Measurements from ENCODE around the gene FOXD4L1. TPM values are rescaled to one million over a fixed set of nuclear protein-coding genes. Genes with fewer than 3 reads are reported as not detected.
"Not testable (repeated sequence)": the region's sequence is repeated elsewhere in the genome, so short reads cannot be mapped to it uniquely, and the experiment has no call there.

FOXD4L1 gene
- total RNA-seq = not detected
- long read RNA-seq, partial matches to known transcripts = 0 of 1 reads
- long read RNA-seq, other reads (novel, unspliced or antisense) = 0 of 1 reads

GRCh38 chr2:113498365-113498764, at the start of gene FOXD4L1:
FOXD4L1 (plus strand) TSS chr2:113498665; CDS start chr2:113499257, 592 bp downstream.
- DNase-seq (ENCODE audit: low spot score) = not testable (repeated sequence)

- DNase-seq (ENCODE audit: low spot score) = not testable (repeated sequence)
Observed at GRCh38 chr2:113465770-113466169, 32.7 kb upstream of the FOXD4L1 start.

GRCh38 chr2:113476688-113477368, 21.6 kb upstream of the FOXD4L1 start:
- DNase-seq (ENCODE audit: low spot score) = not testable (repeated sequence)

- DNase-seq (ENCODE audit: low spot score) = not testable (repeated sequence)
Observed at GRCh38 chr2:113496527-113496926, 1.9 kb upstream of the FOXD4L1 start.

GRCh38 chr2:113499019-113499885, 787 bp downstream of the FOXD4L1 start:
- DNase-seq (ENCODE audit: low spot score) = not testable (repeated sequence)

DNA sequence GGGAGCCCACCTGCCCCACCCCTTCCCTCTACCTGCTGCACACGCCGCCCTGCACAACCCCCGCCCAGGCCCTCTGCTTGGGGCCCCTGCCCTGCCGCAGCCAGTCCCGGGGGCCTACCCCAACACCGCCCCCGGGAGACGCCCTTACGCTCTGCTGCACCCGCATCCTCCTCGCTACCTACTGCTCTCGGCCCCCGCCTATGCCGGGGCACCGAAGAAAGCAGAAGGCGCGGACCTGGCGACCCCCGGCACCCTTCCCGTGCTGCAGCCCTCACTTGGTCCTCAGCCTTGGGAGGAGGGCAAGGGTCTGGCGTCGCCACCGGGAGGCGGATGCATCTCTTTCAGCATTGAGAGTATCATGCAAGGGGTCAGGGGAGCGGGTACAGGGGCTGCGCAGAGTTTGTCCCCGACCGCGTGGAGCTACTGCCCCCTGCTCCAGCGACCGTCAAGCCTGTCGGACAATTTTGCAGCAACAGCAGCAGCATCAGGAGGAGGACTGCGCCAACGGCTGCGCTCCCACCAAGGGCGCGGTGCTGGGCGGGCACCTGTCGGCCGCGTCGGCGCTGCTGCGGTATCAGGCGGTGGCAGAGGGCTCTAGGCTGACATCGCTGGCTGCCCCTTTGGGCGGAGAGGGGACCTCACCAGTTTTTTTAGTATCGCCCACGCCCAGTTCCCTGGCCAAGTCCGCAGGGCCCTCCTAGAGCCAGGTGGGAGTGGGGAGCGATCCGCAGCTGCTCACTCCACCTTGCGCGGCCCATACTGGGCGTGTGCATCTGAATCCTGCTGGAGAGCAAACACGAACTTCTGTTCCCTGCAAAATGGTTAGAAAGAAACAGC, 1.6 kb downstream of the FOXD4L1 start:
- DNase-seq (ENCODE audit: low spot score) = not testable (repeated sequence)

DNA sequence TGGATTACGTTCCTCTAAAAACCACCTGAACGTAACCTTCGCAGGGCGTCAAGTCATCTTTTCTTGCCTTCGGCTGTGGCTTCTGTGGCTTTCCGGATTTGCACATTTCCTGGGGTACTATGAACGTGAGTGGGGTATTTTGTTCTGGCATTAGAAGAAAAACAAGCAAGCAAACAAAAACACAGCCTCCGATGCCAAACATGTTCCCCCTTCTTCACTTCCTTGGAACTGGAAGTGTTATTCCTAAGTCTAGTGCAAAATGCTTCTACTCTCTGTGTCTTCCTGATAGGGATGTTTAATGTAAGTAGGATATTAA, 2.2 kb downstream of the FOXD4L1 start:
- not testable (repeated sequence) for DNase-seq (ENCODE audit: low spot score)

GRCh38 chr2:113502216-113503093, 4.0 kb downstream of the FOXD4L1 start:
- not testable (repeated sequence) for DNase-seq (ENCODE audit: low spot score)

DNA sequence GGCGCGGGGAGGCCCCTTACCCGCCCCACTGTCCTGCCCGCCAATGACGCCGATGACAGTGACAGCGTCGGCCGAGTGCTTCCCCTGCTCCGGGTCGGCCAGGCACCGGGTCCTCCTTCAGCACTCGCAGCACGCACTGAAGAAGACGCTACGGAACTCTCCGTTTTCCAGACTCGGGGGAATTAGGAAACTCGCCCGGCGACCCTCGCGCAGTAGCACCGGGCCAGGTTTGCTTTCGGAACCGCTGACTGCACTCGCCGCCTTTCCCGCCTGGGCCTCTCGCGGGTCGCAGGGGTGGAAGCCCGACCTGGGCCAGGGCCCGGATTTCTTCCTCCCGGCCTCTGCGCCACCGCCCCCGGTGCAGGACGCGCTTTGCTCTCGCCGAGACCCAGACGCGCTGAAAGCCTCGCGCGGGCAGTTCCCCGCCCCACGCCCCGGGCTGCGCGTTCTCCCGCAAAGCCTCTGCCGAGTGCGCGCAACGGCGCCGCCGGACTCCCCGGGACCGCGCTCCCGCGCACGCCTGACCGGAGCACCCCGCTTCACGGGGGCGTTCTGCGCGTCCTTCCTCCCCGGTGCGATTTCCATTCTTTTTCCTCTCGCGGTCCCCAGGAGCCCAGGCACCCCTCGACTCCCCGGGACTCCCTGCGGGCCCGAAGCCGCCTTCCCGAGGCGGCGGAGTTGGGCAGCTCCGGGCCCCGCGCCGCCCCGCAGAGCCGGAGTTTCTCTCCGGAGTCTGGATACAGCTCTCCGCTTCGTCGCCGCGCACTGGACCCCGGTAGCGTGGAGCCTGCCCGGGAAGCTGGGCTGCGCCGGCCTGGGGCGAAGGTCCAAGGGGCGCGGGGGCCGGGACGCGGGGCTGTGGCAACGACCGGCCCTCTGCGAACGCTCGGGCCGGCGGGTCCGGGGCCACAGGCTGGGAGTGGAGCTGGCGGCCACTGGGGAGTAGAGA, 4.9 kb downstream of the FOXD4L1 start:
- not testable (repeated sequence) for DNase-seq (ENCODE audit: low spot score)

- DNase-seq (ENCODE audit: low spot score) = not testable (repeated sequence)
Observed at GRCh38 chr2:113504081-113504480, 5.6 kb downstream of the FOXD4L1 start.

GRCh38 chr2:113507394-113508140, 9.1 kb downstream of the FOXD4L1 start:
- not testable (repeated sequence) for DNase-seq (ENCODE audit: low spot score)

- DNase-seq (ENCODE audit: low spot score) = not testable (repeated sequence)
Observed at GRCh38 chr2:113508187-113508586, 9.7 kb downstream of the FOXD4L1 start.

DNA sequence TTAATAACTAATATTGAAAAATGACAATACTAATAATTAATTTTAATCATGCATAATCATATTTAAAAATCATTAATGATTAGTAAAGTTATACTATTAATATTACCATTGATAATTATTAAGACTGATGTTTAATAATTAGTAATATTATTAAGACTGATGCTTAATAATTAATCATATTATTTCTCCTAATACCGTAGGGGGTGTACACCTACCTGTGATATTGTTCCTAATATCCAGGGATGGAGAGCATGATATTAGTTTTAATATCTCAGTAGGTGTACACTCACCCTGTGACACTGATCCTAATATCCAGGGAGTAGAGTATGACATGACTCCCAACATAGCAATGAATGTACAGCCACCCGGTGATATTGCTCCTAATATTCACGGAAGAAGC, 12.4 kb downstream of the FOXD4L1 start:
- not testable (repeated sequence) for DNase-seq (ENCODE audit: low spot score)

DNA sequence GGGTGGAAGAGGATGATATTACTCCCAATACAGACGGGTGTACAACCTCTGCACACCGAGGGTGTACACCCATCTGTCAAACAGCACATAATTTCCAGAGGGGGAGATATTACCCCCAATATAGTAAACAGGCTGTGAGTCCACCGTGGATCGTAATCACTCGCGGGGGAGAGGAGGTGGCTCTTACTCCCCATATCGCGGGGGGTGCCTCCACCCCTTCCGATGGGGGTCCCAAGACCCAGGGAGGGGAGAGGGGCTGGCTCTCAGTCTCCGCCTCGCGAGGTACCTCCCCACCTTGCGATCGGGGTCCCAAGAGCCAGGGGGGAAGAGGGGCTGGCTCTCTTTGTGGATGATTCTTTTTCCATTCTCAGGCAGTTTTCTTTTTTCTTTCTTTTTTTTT, 13.4 kb downstream of the FOXD4L1 start:
- DNase-seq (ENCODE audit: low spot score) = not testable (repeated sequence)

- not testable (repeated sequence) for DNase-seq (ENCODE audit: low spot score)
Observed at GRCh38 chr2:113515457-113515856, 17.0 kb downstream of the FOXD4L1 start.

DNA sequence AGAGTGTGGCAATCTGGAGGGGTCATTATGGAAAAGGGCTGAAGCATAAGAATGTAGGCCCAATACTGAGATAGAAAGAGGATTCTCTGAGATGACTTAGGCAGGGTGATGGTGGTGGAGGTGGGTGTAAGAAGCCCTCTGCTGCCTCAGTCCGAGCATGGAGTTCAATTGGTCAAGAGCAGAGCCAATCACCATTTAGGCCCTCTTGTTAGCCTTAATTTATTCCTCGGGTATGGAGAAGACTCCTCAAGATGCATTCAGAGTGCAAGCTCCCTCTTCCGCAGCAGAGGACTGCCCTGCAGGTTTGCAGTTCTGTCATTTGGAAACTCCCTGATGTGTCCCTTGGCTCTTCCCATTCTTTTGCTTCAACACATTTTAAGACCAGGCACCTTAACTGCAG, 17.5 kb downstream of the FOXD4L1 start:
- not testable (repeated sequence) for DNase-seq (ENCODE audit: low spot score)

DNA sequence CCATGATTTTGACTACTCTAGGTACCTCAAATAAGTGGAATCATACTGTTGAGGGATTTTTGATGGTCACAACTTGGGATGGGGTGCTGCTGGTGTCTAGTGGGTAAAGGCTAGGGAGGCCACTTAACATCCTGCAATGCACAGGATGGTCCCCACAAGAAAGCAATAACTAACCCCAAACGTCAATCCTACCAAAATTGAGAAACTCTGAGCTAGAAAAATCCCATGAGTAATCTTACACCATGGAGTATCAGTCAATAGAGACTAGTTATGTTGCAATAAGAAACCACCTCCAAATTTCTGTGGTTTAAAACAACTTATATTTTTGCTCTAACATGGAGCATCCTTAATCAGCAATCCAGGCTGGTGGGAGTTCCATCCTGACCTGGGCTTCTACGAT, 18.6 kb downstream of the FOXD4L1 start:
- DNase-seq (ENCODE audit: low spot score) = not testable (repeated sequence)

DNA sequence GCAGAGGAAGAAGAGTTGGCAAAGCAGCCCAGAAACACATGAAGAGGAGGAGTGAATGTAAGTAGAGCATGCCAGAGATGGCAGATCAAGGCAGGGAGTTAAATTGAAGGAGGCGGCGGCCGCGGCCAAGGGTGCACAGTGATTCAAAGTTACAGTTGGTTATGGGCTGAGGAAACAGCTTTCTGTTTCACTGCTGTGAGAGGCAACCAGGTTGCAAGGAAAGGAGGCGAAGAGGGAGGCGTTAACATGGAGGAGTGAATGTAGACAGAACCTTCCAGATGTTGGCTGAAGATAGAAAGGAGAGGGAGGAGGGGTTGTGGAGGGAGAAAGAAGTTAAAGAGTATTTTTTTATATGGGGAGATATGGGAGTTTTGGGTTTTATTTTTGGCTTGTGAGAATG, 22.4 kb downstream of the FOXD4L1 start:
- not testable (repeated sequence) for DNase-seq (ENCODE audit: low spot score)

All from mesenteric fat pad (tissue), 1 donor.